GM23338 (cell line): ENCODE data around the gene MIS12. TPM values are rescaled to one million over a fixed set of nuclear protein-coding genes. Genes with fewer than 3 reads are reported as not detected.
A peak's percentile ranks its signal among the peaks of the same experiment; 100 is the strongest.

Experiments
- ATAC-seq: fragments of 200-7000 bp; cut with Tn5 transposase; 3 replicates; pipeline ENCODE4 v1.9.1; 2020
- DNase-seq: peaks from one replicate; pipeline ENCODE4 v3.0.0-alpha.2; 2015; ENCODE audit warnings: low spot score
- H2AFZ ChIP-seq: fragments of 200-600 bp; sonication (generic); 2 replicates; pipeline ENCODE4 v1.8.0; 2016; ENCODE audit warnings: antibody characterized with exemption, mild to moderate bottlenecking, moderate library complexity
- H3F3A ChIP-seq: fragments of 200-600 bp; sonication (generic); replicated peaks from 2 replicates; pipeline ENCODE4 v1.8.0; 2017; ENCODE audit warnings: antibody characterized with exemption, mixed run types, low read depth
- H3K27ac ChIP-seq: fragments of 200-600 bp; sonication (generic); 2 replicates; pipeline ENCODE4 v1.6.1; 2016; ENCODE audit warnings: low read depth
- H3K27me3 ChIP-seq: fragments of 200-600 bp; sonication (generic); 2 replicates; pipeline ENCODE4 v1.8.0; 2016; ENCODE audit warnings: mild to moderate bottlenecking, mixed run types, moderate library complexity; ENCODE audit not compliant: insufficient read depth
- H3K36me3 ChIP-seq: fragments of 200-600 bp; sonication (generic); 2 replicates; pipeline ENCODE4 v1.8.0; 2016; ENCODE audit warnings: mild to moderate bottlenecking; ENCODE audit not compliant: insufficient read depth
- H3K4me1 ChIP-seq: fragments of 200-600 bp; sonication (generic); 2 replicates; pipeline ENCODE4 v1.8.0; 2016; ENCODE audit warnings: mild to moderate bottlenecking, moderate library complexity; ENCODE audit not compliant: insufficient read depth
- H3K4me2 ChIP-seq: fragments of 200-600 bp; sonication (generic); 2 replicates; pipeline ENCODE4 v1.7.1; 2017; ENCODE audit warnings: mixed run types
- H3K4me3 ChIP-seq: fragments of 200-600 bp; sonication (generic); 2 replicates; pipeline ENCODE4 v1.6.1; 2016; ENCODE audit warnings: mixed run types
- H3K79me2 ChIP-seq: fragments of 200-600 bp; sonication (generic); replicated peaks from 2 replicates; pipeline ENCODE4 v1.8.0; 2017; ENCODE audit warnings: mild to moderate bottlenecking; ENCODE audit not compliant: insufficient read depth
- H3K9me2 ChIP-seq: fragments of 200-600 bp; sonication (generic); 2 replicates; pipeline ENCODE4 v1.8.0; 2017; ENCODE audit not compliant: insufficient read depth
- H4K20me1 ChIP-seq: fragments of 200-600 bp; sonication (generic); replicated peaks from 2 replicates; pipeline ENCODE4 v1.8.0; 2017; ENCODE audit warnings: mild to moderate bottlenecking; ENCODE audit not compliant: insufficient read depth
- H3K27ac Mint-ChIP-seq: 2 replicates; pipeline ENCODE4 v1.8.0; 2020; ENCODE audit warnings: inconsistent platforms, mild to moderate bottlenecking, moderate library complexity, mixed read lengths
- H3K27me3 Mint-ChIP-seq: 3 replicates; pipeline ENCODE4 v1.8.0; 2022; ENCODE audit warnings: low read depth, mild to moderate bottlenecking, moderate library complexity, mixed read lengths, inconsistent platforms; ENCODE audit not compliant: insufficient read depth, poor library complexity
- H3K36me3 Mint-ChIP-seq: 3 replicates; pipeline ENCODE4 v1.8.0; 2021; ENCODE audit warnings: low read depth, mild to moderate bottlenecking, inconsistent platforms, moderate library complexity, mixed read lengths
- H3K4me1 Mint-ChIP-seq: 3 replicates; pipeline ENCODE4 v1.8.0; 2020; ENCODE audit warnings: mild to moderate bottlenecking, inconsistent platforms, mixed read lengths
- H3K4me3 Mint-ChIP-seq: 3 replicates; pipeline ENCODE4 v1.8.0; 2021; ENCODE audit warnings: moderate library complexity, mild to moderate bottlenecking, inconsistent platforms, mixed read lengths
- H3K9me3 Mint-ChIP-seq: 3 replicates; pipeline ENCODE4 v1.8.0; 2020; ENCODE audit warnings: moderate library complexity, mild to moderate bottlenecking, inconsistent platforms, mixed read lengths
- CREB1 ChIP-seq: fragments of 250-450 bp; sonication (Bioruptor Pico); IDR thresholded peaks from 2 replicates; pipeline ENCODE4 v1.5.0; 2020; ENCODE audit warnings: low read depth, mild to moderate bottlenecking, moderate library complexity
- EZH2 ChIP-seq: fragments of 200-600 bp; sonication (generic); IDR thresholded peaks from one replicate; pipeline ENCODE4 v1.8.0; 2017; ENCODE audit warnings: antibody characterized with exemption, mild to moderate bottlenecking, low read depth; ENCODE audit not compliant: unreplicated experiment
- EZH2phosphoT487 ChIP-seq: fragments of 200-600 bp; sonication (generic); IDR thresholded peaks from one replicate; pipeline ENCODE4 v1.8.1; 2018; ENCODE audit warnings: antibody characterized with exemption; ENCODE audit not compliant: unreplicated experiment
- JUNB ChIP-seq: IDR thresholded peaks from one replicate; pipeline ENCODE4 v1.6.1; 2016; ENCODE audit warnings: antibody characterized with exemption; ENCODE audit not compliant: unreplicated experiment
- NANOG ChIP-seq: IDR thresholded peaks from 2 replicates; pipeline ENCODE4 v1.6.1; 2016; ENCODE audit warnings: antibody characterized with exemption, borderline replicate concordance
- POLR2AphosphoS5 ChIP-seq: IDR thresholded peaks from 2 replicates; pipeline ENCODE4 v1.6.1; 2016; ENCODE audit warnings: antibody characterized with exemption, low read depth
- REST ChIP-seq: IDR thresholded peaks from one replicate; pipeline ENCODE4 v1.6.1; 2018; ENCODE audit warnings: antibody characterized with exemption; ENCODE audit not compliant: unreplicated experiment
- STAT1 ChIP-seq: IDR thresholded peaks from one replicate; pipeline ENCODE4 v1.6.1; 2016; ENCODE audit warnings: antibody characterized with exemption; ENCODE audit not compliant: unreplicated experiment
- ZNF462 ChIP-seq: fragments of 250-450 bp; sonication (Bioruptor Pico); IDR thresholded peaks from 2 replicates; pipeline ENCODE4 v1.5.0; 2020; ENCODE audit warnings: mild to moderate bottlenecking, moderate library complexity
- polyA plus RNA-seq: library from polyadenylated mRNA; unstranded; fragments of >200 nt; fragmentation: Nextera tagmentation; extraction: Ambion mirVana; gene quantifications from 2 replicates; pipeline ENCODE4 v1.2.1, GENCODE V29; 2016
- total RNA-seq: library from RNA; depleted of rRNA; stranded (reverse); fragments of >200 nt; shearing (Covaris generic); gene quantifications from 2 replicates; pipeline ENCODE4 v1.2.3, GENCODE V29; 2014
- TF ChIP-seq, protein P1 (sequence below), 2 experiments: fragments of 200-600 bp in 1 of 2; sonication (generic) in 1 of 2; conservative IDR thresholded peaks; 2 replicates each; pipeline versions ENCODE4 v1.5.1 to v1.6.1; 2016 to 2017; ENCODE audit warnings: antibody characterized with exemption in 2 of 2, low read depth in 2 of 2, mild to moderate bottlenecking in 2 of 2, moderate library complexity in 1 of 2
- TF ChIP-seq, protein P2 (sequence below): IDR thresholded peaks from 2 replicates; pipeline ENCODE4 v1.6.1; 2016; ENCODE audit warnings: antibody characterized with exemption

MIS12 gene
- total and polyA plus RNA-seq, 2 experiments from 2014 or later = 14.0 to 22.8 TPM

- TF ChIP-seq REST = no peak
Measured at GRCh38 chr17:5437721-5438317, 48.5 kb upstream of the MIS12 start (continued).

DNA sequence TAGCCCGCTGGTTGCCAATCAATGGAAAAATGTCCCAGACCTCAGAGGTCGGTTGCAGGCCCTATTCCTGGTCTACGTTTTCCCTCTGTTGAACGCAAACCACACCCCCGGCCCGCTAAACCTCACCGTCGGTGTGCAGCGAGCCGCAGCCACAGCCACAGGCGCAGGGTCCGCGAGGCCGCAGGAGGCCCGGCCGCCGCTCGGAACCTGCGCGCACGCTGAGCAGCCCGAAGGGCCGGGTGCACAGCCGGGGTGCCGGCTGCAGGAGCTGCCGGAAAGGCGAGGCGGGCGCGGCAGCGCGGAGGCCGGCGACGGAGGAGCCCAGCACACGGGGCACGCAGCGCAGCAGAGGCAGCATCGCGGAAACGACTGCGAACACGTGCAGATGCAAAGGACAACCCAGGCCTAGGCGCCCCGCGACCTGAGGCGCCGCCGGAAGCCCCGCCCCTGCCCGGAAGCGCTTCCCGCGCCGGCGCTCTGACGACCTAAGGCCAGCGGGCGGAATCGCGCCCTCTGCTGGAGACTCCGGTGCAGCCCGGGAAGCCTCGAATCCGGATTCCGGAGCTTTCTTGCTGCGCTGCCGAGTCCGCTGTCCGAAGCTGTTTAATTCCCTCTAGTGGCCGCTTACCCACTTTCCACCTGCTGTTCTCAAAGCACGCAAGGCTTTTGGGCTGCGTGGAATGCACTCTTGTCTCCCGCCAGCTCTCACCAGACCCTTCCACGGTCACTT is 47.5 kb upstream of the MIS12 start, which contains the start of gene C1QBP:
TSS of gene C1QBP (minus strand) at position 440 of the 730 bp plus-strand sequence. CDS start at position 358, 82 bp downstream.
- peak; percentile 96 for DNase-seq
- Mint-ChIP-seq H3K27ac (peak within 1 kb of the TSS; percentile 83), H3K4me3 (peak within 1 kb of the TSS; percentile 92), H3K36me3 (peaks cover 60% of the 10 kb centered on the region), H3K27me3 (peaks cover 6% of the 10 kb centered on the region), H3K9me3 (no peaks in the 10 kb centered on the region; the same call in 2 of the 3 replicates), H3K4me1 (peaks cover 24% of the 10 kb centered on the region)
- H3K4me2 ChIP-seq = peak within 1 kb of the TSS; percentile 80
- H3K4me1 ChIP-seq = peaks cover 7% of the 10 kb centered on the region; the same call in 1 of the 2 replicates
- H3K79me2 ChIP-seq = peaks cover 39% of the 10 kb centered on the region
- peak within 1 kb of the TSS; percentile 80 for H3K27ac ChIP-seq
- peaks cover 30% of the 10 kb centered on the region for H4K20me1 ChIP-seq
- peaks cover 40% of the 10 kb centered on the region for H3K36me3 ChIP-seq
- peaks cover 29% of the 10 kb centered on the region; the same call in 1 of the 2 replicates for H3F3A ChIP-seq
- H3K9me2 ChIP-seq = no peaks in the 10 kb centered on the region
- H3K4me3 ChIP-seq = peak within 1 kb of the TSS; percentile 71
- ATAC-seq = peak; percentile 88
- no peaks in the 10 kb centered on the region for H3K27me3 ChIP-seq
- peak within 1 kb of the TSS; percentile 65 for H2AFZ ChIP-seq
- TF ChIP-seq POLR2AphosphoS5 = peak; percentile 79
- TF ChIP-seq, protein P1, sequence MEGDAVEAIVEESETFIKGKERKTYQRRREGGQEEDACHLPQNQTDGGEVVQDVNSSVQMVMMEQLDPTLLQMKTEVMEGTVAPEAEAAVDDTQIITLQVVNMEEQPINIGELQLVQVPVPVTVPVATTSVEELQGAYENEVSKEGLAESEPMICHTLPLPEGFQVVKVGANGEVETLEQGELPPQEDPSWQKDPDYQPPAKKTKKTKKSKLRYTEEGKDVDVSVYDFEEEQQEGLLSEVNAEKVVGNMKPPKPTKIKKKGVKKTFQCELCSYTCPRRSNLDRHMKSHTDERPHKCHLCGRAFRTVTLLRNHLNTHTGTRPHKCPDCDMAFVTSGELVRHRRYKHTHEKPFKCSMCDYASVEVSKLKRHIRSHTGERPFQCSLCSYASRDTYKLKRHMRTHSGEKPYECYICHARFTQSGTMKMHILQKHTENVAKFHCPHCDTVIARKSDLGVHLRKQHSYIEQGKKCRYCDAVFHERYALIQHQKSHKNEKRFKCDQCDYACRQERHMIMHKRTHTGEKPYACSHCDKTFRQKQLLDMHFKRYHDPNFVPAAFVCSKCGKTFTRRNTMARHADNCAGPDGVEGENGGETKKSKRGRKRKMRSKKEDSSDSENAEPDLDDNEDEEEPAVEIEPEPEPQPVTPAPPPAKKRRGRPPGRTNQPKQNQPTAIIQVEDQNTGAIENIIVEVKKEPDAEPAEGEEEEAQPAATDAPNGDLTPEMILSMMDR (conservative IDR thresholded peaks at IDR 0.05; ENCODE audit: low read depth in 2 of 2) = peak; percentile 81 to 88
- no peak for TF ChIP-seq NANOG
- TF ChIP-seq, protein P2, sequence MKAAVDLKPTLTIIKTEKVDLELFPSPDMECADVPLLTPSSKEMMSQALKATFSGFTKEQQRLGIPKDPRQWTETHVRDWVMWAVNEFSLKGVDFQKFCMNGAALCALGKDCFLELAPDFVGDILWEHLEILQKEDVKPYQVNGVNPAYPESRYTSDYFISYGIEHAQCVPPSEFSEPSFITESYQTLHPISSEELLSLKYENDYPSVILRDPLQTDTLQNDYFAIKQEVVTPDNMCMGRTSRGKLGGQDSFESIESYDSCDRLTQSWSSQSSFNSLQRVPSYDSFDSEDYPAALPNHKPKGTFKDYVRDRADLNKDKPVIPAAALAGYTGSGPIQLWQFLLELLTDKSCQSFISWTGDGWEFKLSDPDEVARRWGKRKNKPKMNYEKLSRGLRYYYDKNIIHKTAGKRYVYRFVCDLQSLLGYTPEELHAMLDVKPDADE = no peak
- no peak for TF ChIP-seq STAT1
- TF ChIP-seq ZNF462 = no peak
- TF ChIP-seq EZH2 = no peak
- TF ChIP-seq JUNB = no peak
- peak; percentile 55; the same call in 1 of the 2 replicates for TF ChIP-seq CREB1 (CRISPR knock-in tag)
- no peak for TF ChIP-seq EZH2phosphoT487
